ENCODE data around the gene GMPR.
"Not testable (repeated sequence)": the region's sequence is repeated elsewhere in the genome, so short reads cannot be mapped to it uniquely, and the experiment has no call there.

The GMPR gene

DNA sequence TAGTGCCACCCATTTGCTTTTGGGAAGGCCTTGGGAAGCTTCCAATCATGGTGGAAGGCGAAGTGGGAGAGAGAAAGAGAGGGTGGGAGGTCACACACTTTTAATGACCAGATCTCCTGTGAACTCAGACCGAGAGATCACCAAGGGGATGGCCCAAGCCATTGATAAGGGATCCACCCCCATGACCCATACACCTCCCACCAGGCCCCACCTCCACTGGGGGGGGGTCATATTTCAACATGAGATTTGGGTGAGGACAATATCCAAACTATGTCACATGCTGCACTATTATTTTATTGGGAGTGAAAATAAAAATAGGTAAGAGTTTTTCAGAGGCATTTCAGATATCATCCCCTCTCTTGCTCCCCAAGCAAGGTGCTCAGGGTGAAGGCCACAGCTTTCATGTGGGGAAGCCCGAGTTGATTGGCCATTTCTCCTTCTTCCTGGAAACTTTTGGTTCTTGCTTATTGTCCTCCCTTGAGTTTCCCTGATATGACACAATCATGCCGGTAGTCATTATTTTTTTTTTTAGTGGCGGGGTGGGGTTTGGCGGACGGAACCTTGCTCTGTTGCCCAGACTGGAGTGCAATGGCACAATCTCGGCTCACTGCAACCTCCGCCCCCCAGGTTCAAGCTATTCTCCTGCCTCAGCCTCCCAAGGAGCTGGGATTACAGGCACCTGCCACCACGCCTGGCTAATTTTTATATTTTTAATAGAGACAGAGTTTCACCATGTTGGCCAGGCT, 15.2 kb downstream of the GMPR start:
- Mint-ChIP-seq H3K27ac (peak overlapping the region; percentile 1), H3K36me3 (no peaks in the 10 kb centered on the region), H3K9me3 (no peaks in the 10 kb centered on the region), H3K4me3 (no peak overlapping the region), H3K4me1 (peaks cover 18% of the 10 kb centered on the region)
- DNase-seq (ENCODE audit: low spot score in 2 of 2): no peak
- no peak for ATAC-seq

DNA sequence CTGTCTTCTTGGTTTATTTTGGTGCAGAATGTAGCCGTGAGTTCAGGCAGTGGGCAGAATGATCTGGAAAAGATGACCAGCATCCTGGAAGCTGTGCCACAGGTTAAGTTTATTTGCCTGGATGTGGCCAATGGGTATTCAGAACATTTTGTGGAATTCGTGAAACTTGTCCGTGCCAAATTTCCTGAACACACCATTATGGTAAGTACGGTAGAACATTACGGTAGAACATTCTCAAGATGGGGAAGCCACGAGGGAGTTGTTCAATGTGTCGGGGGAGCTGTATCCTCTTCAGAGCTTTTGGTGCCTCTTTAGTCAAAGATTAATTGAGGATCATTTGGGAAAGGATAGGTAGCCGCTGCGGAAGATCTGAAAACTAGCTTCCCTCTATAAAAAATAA, 16.1 kb downstream of the GMPR start:
- DNase-seq (ENCODE audit: low spot score in 2 of 2): no peak

GRCh38 chr6:16256781-16257180, 18.4 kb downstream of the GMPR start:
- H3K9me3 Mint-ChIP-seq: no peaks in the 10 kb centered on the region
- peaks cover 18% of the 10 kb centered on the region for H3K4me1 Mint-ChIP-seq
- H3K36me3 Mint-ChIP-seq: no peaks in the 10 kb centered on the region
- no peak for ATAC-seq
- no peak for DNase-seq (ENCODE audit: low spot score in 2 of 2)
- no peak overlapping the region for H3K4me3 Mint-ChIP-seq
- H3K27ac Mint-ChIP-seq: no peak overlapping the region

More for the DNA sequence above, 16.1 kb downstream of the GMPR start:
- no peak overlapping the region for H3K4me3 Mint-ChIP-seq
- H3K4me1 Mint-ChIP-seq: peaks cover 18% of the 10 kb centered on the region
- no peak overlapping the region for H3K27ac Mint-ChIP-seq
- ATAC-seq: no peak
- no peaks in the 10 kb centered on the region for H3K9me3 Mint-ChIP-seq
- H3K36me3 Mint-ChIP-seq: no peaks in the 10 kb centered on the region

GRCh38 chr6:16257999-16258708, 19.8 kb downstream of the GMPR start:
- no peak for DNase-seq (ENCODE audit: low spot score in 2 of 2)
- H3K4me1 Mint-ChIP-seq: peaks cover 9% of the 10 kb centered on the region
- H3K27ac Mint-ChIP-seq: no peak overlapping the region
- H3K9me3 Mint-ChIP-seq: no peaks in the 10 kb centered on the region
- ATAC-seq: peak; percentile 62
- no peak overlapping the region for H3K4me3 Mint-ChIP-seq
- H3K36me3 Mint-ChIP-seq: no peaks in the 10 kb centered on the region

DNA sequence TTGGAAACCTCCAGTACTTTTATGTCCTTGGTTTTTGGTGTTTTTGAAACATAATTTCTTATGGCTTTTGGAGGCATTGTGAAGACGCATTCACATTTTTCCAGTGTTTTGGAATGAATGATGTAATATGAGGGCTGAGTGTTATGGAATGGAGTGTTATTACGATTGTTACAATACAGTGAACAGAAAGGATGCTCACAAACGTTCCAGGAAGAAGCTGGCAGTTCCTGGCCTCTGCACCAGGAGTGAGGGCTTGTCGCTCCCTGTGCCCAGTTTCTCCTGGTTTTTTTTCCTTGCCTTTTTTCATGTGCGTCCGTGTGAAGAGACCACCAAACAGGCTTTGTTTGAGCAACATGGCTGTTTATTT, 20.3 kb downstream of the GMPR start:
- no peak overlapping the region for H3K27ac Mint-ChIP-seq
- peaks cover 5% of the 10 kb centered on the region for H3K4me1 Mint-ChIP-seq
- no peak overlapping the region for H3K4me3 Mint-ChIP-seq
- no peaks in the 10 kb centered on the region for H3K9me3 Mint-ChIP-seq
- H3K36me3 Mint-ChIP-seq: no peaks in the 10 kb centered on the region
- DNase-seq (ENCODE audit: low spot score in 2 of 2) (no peak), ATAC-seq (no peak)

DNA sequence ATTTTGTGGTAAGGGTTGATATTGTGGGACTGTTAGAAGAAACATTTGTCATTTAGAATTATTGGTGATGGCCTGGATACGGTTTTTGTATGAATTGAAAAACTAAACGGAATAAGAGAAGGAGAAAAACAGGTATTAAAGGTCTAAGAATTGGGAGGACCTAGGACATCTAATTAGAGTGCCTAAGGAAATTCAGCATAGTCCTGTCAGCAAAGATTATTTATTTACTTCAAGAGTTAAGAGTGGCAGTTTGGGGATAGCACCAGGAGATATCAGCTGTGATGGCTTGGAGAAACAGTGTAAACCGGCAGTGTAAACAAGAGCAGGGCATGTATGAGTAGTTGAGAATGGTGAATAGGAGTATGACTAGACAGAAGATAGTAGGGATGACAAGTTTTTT, 21.2 kb downstream of the GMPR start:
- not testable (repeated sequence) for H3K36me3 Mint-ChIP-seq; H3K9me3 Mint-ChIP-seq; H3K4me1 Mint-ChIP-seq; DNase-seq (ENCODE audit: low spot score in 2 of 2); H3K27ac Mint-ChIP-seq; H3K4me3 Mint-ChIP-seq; ATAC-seq

- H3K27ac Mint-ChIP-seq, H3K4me3 Mint-ChIP-seq: not testable (repeated sequence)
Observed at GRCh38 chr6:16260602-16261001, 22.2 kb downstream of the GMPR start.

DNA sequence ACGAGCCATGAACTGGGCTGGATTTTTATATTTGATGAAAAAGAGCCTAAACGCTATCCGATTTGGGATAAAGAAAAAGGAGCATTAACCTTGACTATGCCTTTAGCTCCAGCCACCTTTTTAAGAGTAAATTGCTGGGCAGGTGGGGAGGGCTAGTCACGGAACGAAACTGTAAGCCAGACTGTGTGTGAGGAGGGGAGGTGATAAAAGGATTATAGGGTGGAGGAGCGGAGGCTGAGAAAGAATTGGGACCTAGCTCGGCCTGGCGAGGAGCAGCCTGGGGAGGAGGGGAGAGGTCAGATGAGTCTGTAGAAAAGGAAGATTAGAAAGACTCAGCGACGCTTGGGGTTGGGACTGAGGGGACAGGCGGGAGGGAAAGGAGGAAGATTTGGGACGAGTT, 24.4 kb downstream of the GMPR start:
- ATAC-seq; DNase-seq (ENCODE audit: low spot score in 2 of 2); H3K4me3 Mint-ChIP-seq; H3K36me3 Mint-ChIP-seq; H3K9me3 Mint-ChIP-seq; H3K27ac Mint-ChIP-seq; H3K4me1 Mint-ChIP-seq: not testable (repeated sequence)

More at GRCh38 chr6:16260602-16261001, 22.2 kb downstream of the GMPR start:
- not testable (repeated sequence) for H3K9me3 Mint-ChIP-seq; DNase-seq (ENCODE audit: low spot score in 2 of 2); ATAC-seq; H3K4me1 Mint-ChIP-seq; H3K36me3 Mint-ChIP-seq

GRCh38 chr6:16263464-16264099, 25.2 kb downstream of the GMPR start:
- not testable (repeated sequence) for ATAC-seq; DNase-seq (ENCODE audit: low spot score in 2 of 2); H3K27ac Mint-ChIP-seq; H3K36me3 Mint-ChIP-seq; H3K4me1 Mint-ChIP-seq; H3K4me3 Mint-ChIP-seq; H3K9me3 Mint-ChIP-seq

DNA sequence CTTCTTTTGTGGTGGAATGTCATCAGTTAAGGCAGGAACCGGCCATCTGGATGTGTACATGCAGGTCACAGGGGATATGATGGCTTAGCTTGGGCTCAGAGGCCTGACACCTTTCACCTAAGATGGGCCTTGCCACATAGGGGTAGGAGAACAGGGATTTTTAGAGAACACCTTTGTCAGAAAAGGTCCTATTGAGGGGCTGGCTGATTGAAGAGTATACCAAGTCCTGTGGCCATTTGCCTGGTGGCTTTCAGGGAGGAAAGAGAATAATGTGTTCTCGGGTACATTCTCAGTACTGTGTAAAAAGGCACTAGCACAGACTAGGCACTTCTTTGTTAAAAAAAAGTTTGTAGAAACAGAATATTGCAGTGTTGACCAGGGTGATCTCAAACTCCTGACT, 26.4 kb downstream of the GMPR start:
- DNase-seq (ENCODE audit: low spot score in 2 of 2) (no peak), ATAC-seq (no peak)
- Mint-ChIP-seq H3K36me3 (no peaks in the 10 kb centered on the region), H3K4me3 (no peak overlapping the region), H3K4me1 (no peaks in the 10 kb centered on the region), H3K27ac (no peak overlapping the region), H3K9me3 (no peaks in the 10 kb centered on the region)

DNA sequence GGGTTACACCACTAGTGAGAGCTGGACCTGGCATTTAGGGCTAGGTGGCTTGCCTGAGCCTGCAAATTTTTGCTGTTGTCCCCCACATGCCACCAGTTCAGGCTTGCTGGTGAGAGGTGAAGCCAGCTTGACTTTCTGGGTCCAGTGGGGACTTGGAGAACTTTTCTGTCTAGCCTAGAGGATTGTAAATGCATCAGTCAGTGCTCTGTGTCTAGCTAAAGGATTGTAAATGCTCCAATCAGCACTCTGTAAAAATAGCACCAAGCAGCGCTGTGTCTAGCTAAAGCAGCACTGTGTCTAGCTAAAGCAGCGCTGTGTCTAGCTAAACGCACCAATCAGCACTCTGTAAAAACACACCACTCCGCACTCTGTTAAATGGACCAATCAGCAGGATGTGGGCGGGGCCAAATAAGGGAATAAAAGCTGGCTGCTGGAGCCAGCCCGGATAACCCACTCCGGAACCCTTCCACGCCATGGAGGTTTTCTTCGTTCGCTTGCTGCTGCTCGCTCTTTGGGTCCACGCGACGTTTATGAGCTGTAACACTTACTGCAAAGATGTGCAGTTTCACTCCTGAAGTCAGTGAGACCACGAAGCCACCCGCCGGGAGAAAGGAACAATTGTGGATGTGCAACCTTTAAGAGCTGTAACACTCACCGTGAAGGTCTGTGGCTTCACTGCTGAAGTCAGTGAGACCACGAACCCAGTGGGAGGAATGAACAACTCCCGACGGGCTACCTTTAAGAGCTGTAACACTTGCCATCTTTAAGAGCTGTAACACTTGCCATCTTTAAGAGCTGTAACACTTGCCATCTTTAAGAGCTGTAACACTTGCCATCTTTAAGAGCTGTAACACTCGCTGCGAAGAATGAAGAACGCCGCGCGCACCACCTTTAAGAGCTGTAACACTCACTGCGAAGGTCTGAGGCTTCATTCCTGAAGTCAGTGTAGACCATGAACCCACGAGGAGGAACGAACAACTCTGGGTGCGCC, 27.3 kb downstream of the GMPR start:
- H3K27ac Mint-ChIP-seq: no peak overlapping the region
- DNase-seq (ENCODE audit: low spot score in 2 of 2) (no peak), ATAC-seq (peak; percentile 81)
- H3K9me3 Mint-ChIP-seq: no peaks in the 10 kb centered on the region
- H3K4me1 Mint-ChIP-seq: no peaks in the 10 kb centered on the region
- H3K4me3 Mint-ChIP-seq: no peak overlapping the region
- no peaks in the 10 kb centered on the region for H3K36me3 Mint-ChIP-seq

DNA sequence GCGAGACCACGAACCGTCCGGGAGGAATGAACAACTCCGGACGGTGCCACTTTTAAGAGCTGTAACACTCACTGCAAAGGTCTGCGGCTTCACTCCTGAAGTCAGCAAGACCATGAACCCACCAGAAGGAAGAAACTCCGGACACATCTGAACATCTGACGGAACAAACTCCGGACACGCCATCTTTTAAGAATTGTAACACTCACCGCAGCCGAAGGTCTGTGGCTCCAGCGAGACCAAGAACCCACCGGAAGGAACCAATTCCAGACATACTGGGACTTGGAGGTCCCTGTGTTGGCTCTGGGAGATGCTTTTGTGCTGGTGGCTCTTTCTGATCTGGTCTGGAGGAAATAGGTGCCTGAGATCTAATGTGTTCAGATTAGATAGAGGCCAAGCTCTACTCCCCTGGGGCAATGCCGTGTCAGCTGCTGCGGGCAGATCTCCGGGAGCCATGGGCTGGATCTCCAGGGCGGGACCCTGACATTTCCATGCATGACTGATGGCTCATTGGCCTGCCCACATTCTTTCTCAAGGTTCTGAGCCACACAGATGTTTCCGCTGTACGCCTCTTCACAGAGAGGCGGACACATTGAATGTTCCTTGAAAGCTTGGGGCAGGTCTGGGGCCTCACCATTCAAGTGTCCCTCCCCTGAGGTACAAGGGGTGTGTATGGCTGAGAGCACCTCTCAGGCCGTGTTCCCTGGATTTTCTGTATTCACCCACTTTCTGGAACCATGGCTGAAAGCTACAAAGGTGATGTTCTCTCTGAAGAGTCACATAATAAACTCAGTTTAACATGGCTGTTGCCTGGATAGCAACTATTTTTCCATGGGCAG, 29.3 kb downstream of the GMPR start:
- no peak overlapping the region for H3K27ac Mint-ChIP-seq
- H3K4me3 Mint-ChIP-seq: peak overlapping the region; percentile 24
- no peaks in the 10 kb centered on the region for H3K36me3 Mint-ChIP-seq
- H3K9me3 Mint-ChIP-seq: no peaks in the 10 kb centered on the region
- DNase-seq (ENCODE audit: low spot score in 2 of 2) (no peak), ATAC-seq (no peak)
- no peaks in the 10 kb centered on the region for H3K4me1 Mint-ChIP-seq

- not testable (repeated sequence) for ATAC-seq, H3K27ac Mint-ChIP-seq, H3K4me3 Mint-ChIP-seq
Observed at GRCh38 chr6:16269442-16270070, 31.2 kb downstream of the GMPR start.

More at GRCh38 chr6:16269442-16270070, 31.2 kb downstream of the GMPR start:
- H3K9me3 Mint-ChIP-seq; DNase-seq (ENCODE audit: low spot score in 2 of 2); H3K36me3 Mint-ChIP-seq; H3K4me1 Mint-ChIP-seq: not testable (repeated sequence)

Measured in stimulated activated effector memory CD8-positive, alpha-beta T cell treated with anti-CD3 and anti-CD28 coated beads, Interleukin-12 subunit alpha, Interleukin-12 subunit beta, amount 100 ng/mL, for 72 hours (primary cell).